ENCODE results near the gene COL27A1. TPM values are rescaled to one million over a fixed set of nuclear protein-coding genes. Genes with fewer than 3 reads are reported as not detected.
A peak's percentile ranks its signal among the peaks of the same experiment; 100 is the strongest.

COL27A1 gene
- polyA plus RNA-seq, 3 donors from 2014 or later = not detected

DNA sequence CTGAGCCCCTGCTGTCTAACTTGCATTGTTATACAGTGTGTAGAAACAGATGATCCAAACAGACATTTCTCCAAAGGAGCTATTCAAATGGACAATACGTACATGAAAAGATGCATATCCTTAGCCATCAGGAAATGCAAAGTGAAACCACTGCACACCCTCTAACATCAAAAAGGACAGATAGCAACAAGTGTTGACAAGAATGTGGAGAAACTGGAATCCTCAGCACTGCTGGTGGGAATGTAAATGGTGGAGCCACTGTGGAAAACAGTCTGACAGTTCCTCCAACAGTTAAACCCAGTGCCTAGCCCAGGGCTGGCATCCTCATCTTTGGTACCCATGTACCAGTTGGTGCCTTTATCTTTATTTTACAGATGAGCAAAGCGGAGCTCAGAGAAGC lies 182.8 kb downstream of the COL27A1 start:
- no peaks in the 10 kb centered on the region for H3K9me3 Mint-ChIP-seq
- peaks cover 14 to 19% of the 10 kb centered on the region in 2 donors for H3K4me1 Mint-ChIP-seq
- DNase-seq = no peak
- no peak overlapping the region for H3K4me3 Mint-ChIP-seq
- H3K27ac Mint-ChIP-seq = peak overlapping the region; percentile 24 to 90 (median 64)
- H3K27me3 Mint-ChIP-seq (ENCODE audit: low read depth in 3 of 3) = peaks cover 3 to 18% (median 17%) of the 10 kb centered on the region in 3 donors
- peaks cover 25 to 57% (median 34%) of the 10 kb centered on the region in 3 donors for H3K36me3 Mint-ChIP-seq

DNA sequence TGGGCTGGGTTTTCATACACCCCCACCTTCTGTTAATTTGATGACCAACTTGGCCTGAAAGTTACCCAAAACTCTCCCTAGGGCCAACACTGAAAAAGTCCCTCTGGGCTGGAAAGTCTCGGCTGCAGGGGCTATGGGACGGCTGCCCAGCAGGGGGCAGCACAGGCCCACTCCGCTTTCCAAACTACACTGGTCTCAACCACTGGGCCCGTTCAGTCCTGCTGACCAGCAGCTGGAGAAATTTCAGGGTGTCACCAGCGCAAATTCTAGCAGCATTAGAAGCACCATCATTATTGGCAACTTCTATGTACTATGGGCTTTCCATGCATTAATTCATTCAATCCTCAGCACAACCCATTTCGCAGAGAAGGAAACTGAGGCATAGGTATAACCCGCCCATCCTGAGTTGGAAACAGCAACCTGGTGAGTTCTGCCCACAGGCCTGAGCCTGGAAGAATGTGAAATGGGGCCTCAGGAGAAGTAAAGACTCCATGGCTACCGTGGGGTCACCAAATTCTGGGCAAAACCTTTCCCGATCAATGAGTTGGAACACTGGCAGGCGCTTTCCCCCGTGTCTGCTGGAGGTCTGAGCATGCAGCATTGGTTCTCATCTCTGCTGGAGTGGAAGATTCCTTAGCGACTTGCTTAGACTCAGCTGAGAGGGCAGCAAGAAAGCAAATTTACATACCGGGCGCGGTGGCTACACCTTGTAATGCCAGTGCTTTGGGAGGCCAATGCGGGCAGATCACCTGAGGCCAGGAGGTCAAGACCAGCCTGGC lies 184.0 kb downstream of the COL27A1 start:
- peaks cover 3 to 23% (median 17%) of the 10 kb centered on the region in 3 donors for H3K27me3 Mint-ChIP-seq (ENCODE audit: low read depth in 3 of 3)
- no peaks in the 10 kb centered on the region for H3K9me3 Mint-ChIP-seq
- peaks cover 32 to 68% (median 44%) of the 10 kb centered on the region in 3 donors for H3K36me3 Mint-ChIP-seq
- H3K4me3 Mint-ChIP-seq = no peak overlapping the region
- peak; percentile 53 to 65 (median 65) for DNase-seq
- H3K4me1 Mint-ChIP-seq = peaks cover 18 to 28% of the 10 kb centered on the region in 2 donors
- peak overlapping the region; percentile 46 to 90 (median 80) for H3K27ac Mint-ChIP-seq

DNA sequence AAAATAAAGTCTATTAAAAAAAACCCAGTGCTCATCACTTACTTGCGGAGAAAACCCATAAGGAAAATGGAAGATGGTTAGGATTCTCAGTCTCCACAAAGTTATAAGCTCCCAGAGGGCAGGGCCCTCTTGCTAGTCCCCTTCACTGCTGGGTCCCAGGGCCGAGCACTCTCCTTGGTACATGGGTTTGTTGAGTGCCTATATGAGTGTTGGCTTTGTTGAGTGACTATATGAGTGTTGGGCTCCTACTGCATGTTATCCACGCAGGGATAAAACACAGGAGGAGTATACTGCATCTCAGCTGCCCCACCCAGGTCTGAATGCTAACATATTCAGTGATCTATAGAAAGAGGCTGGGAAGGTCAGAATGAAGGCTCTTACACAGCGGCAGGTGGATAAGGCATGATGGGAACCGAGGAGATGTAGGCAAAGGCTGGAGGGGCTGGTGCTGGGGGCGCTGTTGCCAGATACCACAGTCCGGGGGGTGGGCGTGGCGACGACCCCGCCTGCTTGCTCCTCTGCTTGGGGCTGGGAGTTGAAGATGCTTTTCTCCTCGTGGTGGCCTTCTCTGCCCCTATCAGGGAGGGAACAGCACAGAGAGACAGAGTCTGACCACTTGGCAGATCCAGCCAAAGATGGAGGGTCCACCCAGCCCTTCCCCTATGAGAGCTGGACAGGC lies 186.0 kb downstream of the COL27A1 start:
- Mint-ChIP-seq H3K4me3 (peak overlapping the region in 1 of 5 donors; percentile 0), H3K9me3 (no peaks in the 10 kb centered on the region), H3K27me3 (ENCODE audit: low read depth in 3 of 3) (peaks cover 3 to 22% (median 22%) of the 10 kb centered on the region in 3 donors), H3K4me1 (peaks cover 21 to 34% of the 10 kb centered on the region in 2 donors), H3K36me3 (peaks cover 32 to 79% (median 40%) of the 10 kb centered on the region in 3 donors), H3K27ac (peak overlapping the region; percentile 46 to 94 (median 86))
- no peak for DNase-seq

DNA sequence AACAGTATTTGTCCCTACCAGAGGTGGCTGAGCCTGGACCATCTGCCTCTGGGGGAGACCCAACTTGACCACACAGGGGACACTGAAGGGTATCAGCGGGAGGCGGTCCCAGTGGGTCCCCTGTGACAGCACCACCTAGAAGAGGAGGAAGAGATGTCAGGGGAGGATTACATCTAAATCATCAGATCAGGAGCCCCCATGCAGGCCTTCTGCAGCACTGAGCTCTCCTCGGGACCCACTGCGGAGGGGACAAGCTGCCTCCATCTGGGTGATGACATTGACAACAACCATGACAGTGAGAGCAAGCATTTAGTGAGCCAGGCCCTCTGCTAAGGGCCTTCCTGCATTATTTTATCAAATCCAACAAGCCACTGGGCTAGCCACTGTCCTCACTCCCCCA lies 186.7 kb downstream of the COL27A1 start:
- Mint-ChIP-seq H3K27ac (peak overlapping the region; percentile 46 to 94 (median 84)), H3K36me3 (peaks cover 36 to 81% (median 38%) of the 10 kb centered on the region in 3 donors), H3K27me3 (ENCODE audit: low read depth in 3 of 3) (peaks cover 3 to 20% (median 19%) of the 10 kb centered on the region in 3 donors)

DNA sequence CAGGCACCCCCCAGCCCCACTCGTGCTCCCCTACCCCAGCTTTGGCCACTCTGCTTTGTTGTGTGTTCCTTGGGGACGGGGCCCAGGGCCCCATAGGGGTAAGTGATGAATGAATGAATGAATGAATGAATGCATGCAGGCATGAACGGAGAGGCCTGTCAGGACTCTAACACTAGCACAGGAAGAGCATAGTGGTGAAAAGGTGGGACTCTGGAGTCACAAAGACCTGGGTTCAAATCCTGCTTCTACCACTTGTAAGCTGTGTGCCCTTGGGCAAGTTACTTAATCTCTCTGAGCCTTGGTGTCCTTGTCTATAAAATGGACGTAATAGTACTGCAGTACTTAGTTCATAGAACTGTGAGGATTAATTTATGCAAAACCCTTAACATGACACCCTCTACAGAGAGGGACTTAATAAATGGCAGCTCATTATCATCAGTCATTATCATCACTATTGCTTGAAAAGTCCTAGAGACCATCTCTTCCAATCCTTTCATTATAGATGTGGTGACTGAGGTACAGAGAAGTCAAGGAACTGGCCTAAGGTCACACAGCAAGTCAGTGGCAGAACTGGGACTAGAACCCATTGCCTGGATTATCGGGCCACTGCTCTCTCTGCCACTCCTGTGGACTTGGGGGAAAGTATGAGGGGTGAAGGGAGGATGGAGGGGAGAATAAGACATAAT lies 187.6 kb downstream of the COL27A1 start:
- no peaks in the 10 kb centered on the region for H3K9me3 Mint-ChIP-seq
- H3K4me1 Mint-ChIP-seq = peaks cover 24 to 36% of the 10 kb centered on the region in 2 donors
- no peak overlapping the region for H3K4me3 Mint-ChIP-seq
- no peak for DNase-seq
- peak overlapping the region; percentile 77 to 93 (median 86) for H3K27ac Mint-ChIP-seq
- peaks cover 34 to 79% (median 37%) of the 10 kb centered on the region in 3 donors for H3K36me3 Mint-ChIP-seq
- peaks cover 3 to 16% (median 15%) of the 10 kb centered on the region in 3 donors for H3K27me3 Mint-ChIP-seq (ENCODE audit: low read depth in 3 of 3)

More for the DNA sequence above, 186.7 kb downstream of the COL27A1 start:
- Mint-ChIP-seq H3K4me1 (peaks cover 23 to 34% of the 10 kb centered on the region in 2 donors), H3K9me3 (no peaks in the 10 kb centered on the region), H3K4me3 (no peak overlapping the region)
- no peak for DNase-seq

DNA sequence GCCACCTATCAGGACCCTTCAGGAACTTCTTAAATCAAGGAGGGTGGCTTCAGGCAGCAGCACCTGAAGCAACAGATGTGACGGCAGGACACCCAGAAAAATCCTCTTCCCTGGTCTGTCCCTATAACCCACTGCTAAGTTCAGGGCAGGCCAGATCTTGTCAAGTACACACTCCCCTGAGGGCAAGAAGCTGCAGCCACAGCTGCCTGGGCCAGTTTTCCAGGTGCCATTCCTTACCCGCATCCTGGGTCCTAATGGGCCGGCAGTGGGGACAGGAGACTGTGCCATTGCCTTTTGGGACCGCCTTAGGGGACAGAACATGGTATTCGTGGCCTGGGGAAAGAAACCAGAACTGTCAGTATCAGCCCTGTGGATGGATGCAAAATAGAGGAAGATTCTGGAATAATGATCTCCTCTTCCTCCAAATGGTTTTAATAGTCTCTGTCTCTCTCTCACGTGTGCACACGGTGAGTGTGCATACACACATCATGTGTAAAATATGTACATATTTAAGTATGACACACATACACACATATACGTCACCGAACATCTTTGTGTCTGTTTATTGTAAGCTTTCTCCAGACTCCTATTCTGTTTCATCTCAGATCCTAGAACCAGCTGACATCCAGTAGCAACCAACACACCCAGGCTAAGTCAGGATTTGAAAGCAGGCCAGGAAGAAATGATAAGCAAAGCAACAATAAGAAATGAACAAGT lies 188.3 kb downstream of the COL27A1 start:
- Mint-ChIP-seq H3K4me3 (no peak overlapping the region), H3K4me1 (peaks cover 30 to 43% of the 10 kb centered on the region in 2 donors), H3K27ac (peak overlapping the region; percentile 77 to 93 (median 86)), H3K9me3 (no peaks in the 10 kb centered on the region), H3K27me3 (ENCODE audit: low read depth in 3 of 3) (peaks cover 5 to 21% (median 16%) of the 10 kb centered on the region in 3 donors), H3K36me3 (peaks cover 31 to 81% (median 39%) of the 10 kb centered on the region in 3 donors)
- DNase-seq = no peak

DNA sequence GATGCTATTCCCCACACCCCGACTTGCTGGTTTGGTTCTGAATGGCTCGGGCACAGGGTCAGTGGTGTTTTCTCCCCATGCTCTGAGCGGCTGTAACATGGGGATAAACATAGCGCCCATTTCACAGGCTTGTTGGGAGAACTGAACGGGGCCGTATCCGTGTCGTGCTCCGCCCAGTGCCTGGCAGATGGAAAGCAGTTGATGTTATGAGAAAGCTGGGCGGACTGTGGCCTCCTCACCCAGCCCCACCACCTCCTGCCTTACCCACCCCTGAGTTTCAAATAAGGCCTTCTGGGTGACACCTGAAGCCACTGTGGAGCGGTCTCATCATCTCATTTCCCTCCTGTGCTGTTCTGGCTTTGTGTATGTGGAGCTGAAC lies 188.8 kb downstream of the COL27A1 start:
- Mint-ChIP-seq H3K4me1 (peaks cover 33 to 46% of the 10 kb centered on the region in 2 donors), H3K4me3 (no peak overlapping the region), H3K9me3 (no peaks in the 10 kb centered on the region), H3K36me3 (peaks cover 33 to 81% (median 37%) of the 10 kb centered on the region in 3 donors), H3K27ac (peak overlapping the region; percentile 74 to 90 (median 80)), H3K27me3 (ENCODE audit: low read depth in 3 of 3) (peaks cover 6 to 17% (median 13%) of the 10 kb centered on the region in 3 donors)
- DNase-seq = no peak

DNA sequence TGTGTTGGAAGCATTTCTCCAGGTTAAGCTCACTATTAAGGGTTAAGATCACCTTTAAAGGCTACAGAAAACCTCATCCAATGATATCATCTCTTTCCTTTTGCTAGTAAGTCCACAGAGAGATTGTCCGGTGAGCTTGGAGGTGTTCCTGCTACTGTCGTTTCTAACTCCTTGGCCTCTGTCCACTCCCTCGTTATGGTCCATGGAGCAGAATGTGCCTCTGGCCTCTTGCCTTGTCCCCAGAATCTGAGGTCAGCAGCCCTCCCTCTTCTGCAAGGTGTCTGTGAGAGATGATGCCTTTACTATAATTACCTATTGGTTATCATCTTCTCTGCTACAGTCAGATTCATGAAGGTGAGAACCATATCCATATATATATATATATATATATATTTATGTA lies 189.4 kb downstream of the COL27A1 start:
- Mint-ChIP-seq H3K9me3 (no peaks in the 10 kb centered on the region), H3K27ac (peak overlapping the region; percentile 45 to 90 (median 78)), H3K4me3 (no peak overlapping the region), H3K4me1 (peaks cover 35 to 51% of the 10 kb centered on the region in 2 donors), H3K27me3 (ENCODE audit: low read depth in 3 of 3) (peaks cover 6 to 18% (median 12%) of the 10 kb centered on the region in 3 donors), H3K36me3 (peaks cover 38 to 81% (median 38%) of the 10 kb centered on the region in 3 donors)
- DNase-seq = no peak

DNA sequence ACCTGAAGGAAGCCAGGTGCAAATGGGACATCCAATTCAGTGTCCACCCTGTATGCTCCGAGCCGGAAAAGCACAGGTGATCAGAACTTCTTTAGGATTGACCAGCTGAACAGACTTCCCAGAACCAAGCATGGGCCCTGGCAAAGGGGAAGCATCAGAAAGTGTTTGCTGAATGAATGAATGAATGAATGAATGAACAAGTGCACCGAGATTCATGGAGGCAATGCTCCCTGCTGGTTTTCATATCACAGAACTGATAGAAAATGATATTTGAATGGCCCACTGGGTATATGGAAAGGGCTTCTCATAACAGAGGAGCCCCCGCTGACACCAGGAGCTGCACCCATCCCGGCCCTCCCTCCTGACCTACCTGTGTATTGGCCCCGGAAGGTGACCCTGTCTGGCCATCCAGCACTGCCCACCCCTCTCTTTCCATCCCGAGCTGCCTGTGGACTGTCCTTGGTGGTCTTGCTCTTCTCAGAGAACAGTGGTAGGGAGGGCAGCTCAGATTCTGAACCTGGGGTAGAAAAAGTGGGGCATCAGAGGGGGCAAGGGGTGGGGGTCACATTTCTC lies 190.2 kb downstream of the COL27A1 start:
- DNase-seq = no peak
- no peaks in the 10 kb centered on the region for H3K9me3 Mint-ChIP-seq
- peaks cover 40 to 84% (median 47%) of the 10 kb centered on the region in 3 donors for H3K36me3 Mint-ChIP-seq
- no peak overlapping the region for H3K4me3 Mint-ChIP-seq
- peaks cover 41 to 56% of the 10 kb centered on the region in 2 donors for H3K4me1 Mint-ChIP-seq
- H3K27ac Mint-ChIP-seq = peak overlapping the region; percentile 53 to 78 (median 70)
- H3K27me3 Mint-ChIP-seq (ENCODE audit: low read depth in 3 of 3) = peaks cover 10 to 23% (median 12%) of the 10 kb centered on the region in 3 donors

DNA sequence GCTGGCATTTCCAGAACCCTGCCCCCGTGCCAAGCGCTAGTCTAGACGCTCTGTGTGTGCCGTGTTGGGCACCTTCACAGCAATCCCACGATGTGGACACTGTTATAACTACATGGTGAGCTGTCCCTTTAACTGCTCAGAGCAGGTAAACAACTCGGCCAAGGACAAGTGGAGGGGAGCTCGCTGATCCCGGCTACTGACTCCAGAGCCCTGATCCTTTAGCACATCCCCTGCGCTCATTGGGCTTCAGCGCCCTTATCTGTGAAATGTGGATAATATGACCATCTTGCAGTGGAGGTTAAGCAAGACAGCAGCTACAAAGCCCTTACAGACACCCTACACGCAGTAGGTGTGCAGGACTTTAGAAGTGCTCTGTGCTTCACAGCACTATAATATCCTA lies 190.8 kb downstream of the COL27A1 start:
- Mint-ChIP-seq H3K4me1 (peaks cover 45 to 56% of the 10 kb centered on the region in 2 donors), H3K36me3 (peaks cover 42 to 79% (median 51%) of the 10 kb centered on the region in 3 donors)
- DNase-seq = no peak

DNA sequence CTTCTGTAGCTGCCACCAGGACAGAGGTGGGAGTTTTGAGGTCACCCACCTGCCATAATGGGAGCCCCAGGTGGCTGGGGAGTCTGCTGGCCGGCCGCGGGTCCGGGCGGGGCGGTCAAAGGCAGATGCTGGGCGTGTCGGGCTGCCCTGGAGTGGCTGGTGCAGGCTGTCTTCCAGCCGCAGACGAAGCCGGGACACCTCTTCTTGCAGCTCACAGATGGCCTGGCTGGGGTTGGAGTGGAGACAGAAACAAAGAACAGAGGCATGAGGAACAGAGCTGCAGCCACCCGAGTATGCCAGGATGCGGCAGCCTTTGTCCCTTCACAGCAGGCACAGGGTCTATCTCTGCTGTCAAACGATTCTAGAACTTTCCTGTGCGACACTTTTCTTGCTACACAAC lies 192.3 kb downstream of the COL27A1 start:
- H3K27ac Mint-ChIP-seq = peak overlapping the region; percentile 85 to 95 (median 92)
- H3K27me3 Mint-ChIP-seq (ENCODE audit: low read depth in 3 of 3) = peaks cover 9 to 24% (median 11%) of the 10 kb centered on the region in 3 donors
- H3K4me1 Mint-ChIP-seq = peaks cover 42 to 57% of the 10 kb centered on the region in 2 donors
- no peak for DNase-seq
- H3K36me3 Mint-ChIP-seq = peaks cover 48 to 74% (median 52%) of the 10 kb centered on the region in 3 donors
- no peaks in the 10 kb centered on the region for H3K9me3 Mint-ChIP-seq
- H3K4me3 Mint-ChIP-seq = no peak overlapping the region

More for the DNA sequence above, 190.8 kb downstream of the COL27A1 start:
- Mint-ChIP-seq H3K27ac (peak overlapping the region in 5 of 6 donors; percentile 53 to 78 (median 74)), H3K9me3 (no peaks in the 10 kb centered on the region), H3K27me3 (ENCODE audit: low read depth in 3 of 3) (peaks cover 10 to 24% (median 11%) of the 10 kb centered on the region in 3 donors), H3K4me3 (no peak overlapping the region)

DNA sequence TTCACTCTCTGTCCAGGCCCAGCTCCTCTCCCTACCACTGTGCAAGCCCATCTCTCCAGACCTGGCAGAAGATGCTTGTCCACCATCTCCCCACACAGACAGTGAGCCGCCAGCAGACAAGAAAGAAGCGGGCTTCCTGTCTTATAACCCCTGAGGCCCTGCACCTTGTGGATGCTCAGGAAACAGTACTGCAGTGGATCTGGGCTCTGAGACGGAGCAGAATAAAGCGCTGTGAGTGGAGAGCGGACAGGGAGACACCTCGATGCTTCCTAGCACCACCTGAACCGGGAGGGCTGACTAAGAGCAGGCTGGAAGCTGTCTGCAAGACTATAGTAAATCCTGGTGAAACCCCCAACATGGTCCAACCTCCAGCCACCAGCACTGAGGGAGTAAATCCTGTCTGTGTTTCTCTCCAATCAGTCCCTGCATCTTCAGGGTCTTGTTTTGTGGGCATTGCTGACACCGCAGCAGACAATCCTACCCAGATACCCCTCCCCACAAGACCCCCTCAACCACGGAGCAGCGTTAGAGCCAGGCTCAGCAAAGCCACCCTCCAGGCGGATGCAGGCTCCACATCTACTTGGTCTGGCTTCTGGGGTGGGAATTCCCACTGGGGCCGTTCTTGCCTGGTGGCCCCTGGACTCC lies 193.0 kb downstream of the COL27A1 start:
- H3K4me3 Mint-ChIP-seq = no peak overlapping the region
- H3K27me3 Mint-ChIP-seq (ENCODE audit: low read depth in 3 of 3) = peaks cover 10 to 20% (median 11%) of the 10 kb centered on the region in 3 donors
- H3K36me3 Mint-ChIP-seq = peaks cover 44 to 71% (median 52%) of the 10 kb centered on the region in 3 donors
- H3K9me3 Mint-ChIP-seq = no peaks in the 10 kb centered on the region
- DNase-seq = no peak
- H3K4me1 Mint-ChIP-seq = peaks cover 42 to 51% of the 10 kb centered on the region in 2 donors
- H3K27ac Mint-ChIP-seq = peak overlapping the region; percentile 85 to 95 (median 92)

All from immature natural killer cell (primary cell).